T-helper 1 cell treated with Interleukin-12 subunit alpha and Interleukin-12 subunit beta and Interleukin-4 antibody, amounts not matched to agents 30 μg/mL and 1 μg/mL, for 36 hours (primary cell): ENCODE measurements around the gene KIFAP3.
A peak's percentile ranks its signal among the peaks of the same experiment; 100 is the strongest.
"Not testable (repeated sequence)": the region's sequence is repeated elsewhere in the genome, so short reads cannot be mapped to it uniquely, and the experiment has no call there.

Experiments
- H3K27ac Mint-ChIP-seq: one replicate; pipeline ENCODE4 v1.8.0; 2021; ENCODE audit warnings: mild to moderate bottlenecking, mixed read lengths
- H3K27me3 Mint-ChIP-seq: one replicate; pipeline ENCODE4 v1.8.0; 2021; ENCODE audit warnings: low read depth, mixed read lengths
- H3K36me3 Mint-ChIP-seq: one replicate; pipeline ENCODE4 v1.8.0; 2021; ENCODE audit warnings: low read depth, mixed read lengths
- H3K4me1 Mint-ChIP-seq: one replicate; pipeline ENCODE4 v1.8.0; 2021; ENCODE audit warnings: low read depth, mixed read lengths
- H3K4me3 Mint-ChIP-seq: one replicate; pipeline ENCODE4 v1.8.0; 2021; ENCODE audit warnings: mild to moderate bottlenecking, moderate library complexity, mixed read lengths
- H3K9me3 Mint-ChIP-seq: one replicate; pipeline ENCODE4 v1.8.0; 2021; ENCODE audit warnings: mixed read lengths

KIFAP3 gene

GRCh38 chr1:170076199-170076598 is 1.7 kb upstream of the KIFAP3 start:
- peaks cover 15% of the 10 kb centered on the region for H3K9me3 Mint-ChIP-seq
- peaks cover 5% of the 10 kb centered on the region for H3K36me3 Mint-ChIP-seq
- H3K4me3 Mint-ChIP-seq = no peak overlapping the region
- H3K27ac Mint-ChIP-seq = no peak overlapping the region
- peaks cover 4% of the 10 kb centered on the region for H3K27me3 Mint-ChIP-seq
- peaks cover 29% of the 10 kb centered on the region for H3K4me1 Mint-ChIP-seq

DNA sequence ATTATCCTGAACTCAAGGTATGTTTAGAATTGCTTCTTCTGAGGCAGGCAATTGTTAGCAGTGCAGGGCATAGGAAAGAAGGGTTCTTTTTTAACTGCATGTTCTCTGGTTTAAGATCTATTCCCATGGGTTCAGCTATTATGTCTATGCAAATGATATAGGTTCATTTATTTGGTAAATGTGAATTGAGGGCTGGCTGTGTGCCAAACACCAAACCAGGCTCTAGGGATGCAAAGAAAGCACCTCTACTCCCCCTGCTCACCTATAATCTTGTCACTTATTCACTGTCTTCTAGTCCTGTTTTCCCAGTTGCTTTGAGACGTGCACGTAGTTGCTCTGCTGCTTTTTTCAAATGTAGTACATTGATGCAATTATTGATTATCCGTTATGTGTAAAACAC is 691 bp upstream of the KIFAP3 start:
- Mint-ChIP-seq H3K4me1 (peaks cover 35% of the 10 kb centered on the region), H3K9me3 (peaks cover 15% of the 10 kb centered on the region), H3K4me3 (peak overlapping the region; percentile 99), H3K27ac (peak overlapping the region; percentile 98), H3K36me3 (peaks cover 5% of the 10 kb centered on the region), H3K27me3 (peaks cover 4% of the 10 kb centered on the region)

GRCh38 chr1:170073893-170074249 is 624 bp downstream of the KIFAP3 start:
- H3K4me3 Mint-ChIP-seq = peak overlapping the region; percentile 99
- H3K36me3 Mint-ChIP-seq = peaks cover 7% of the 10 kb centered on the region
- peak overlapping the region; percentile 98 for H3K27ac Mint-ChIP-seq
- peaks cover 9% of the 10 kb centered on the region for H3K9me3 Mint-ChIP-seq
- peaks cover 44% of the 10 kb centered on the region for H3K4me1 Mint-ChIP-seq
- no peaks in the 10 kb centered on the region for H3K27me3 Mint-ChIP-seq

- Mint-ChIP-seq H3K36me3 (peaks cover 7% of the 10 kb centered on the region), H3K27me3 (no peaks in the 10 kb centered on the region), H3K27ac (no peak overlapping the region), H3K4me1 (peaks cover 64% of the 10 kb centered on the region), H3K4me3 (no peak overlapping the region), H3K9me3 (no peaks in the 10 kb centered on the region)
These were observed 3.1 kb downstream of the KIFAP3 start for GRCh38 chr1:170071378-170071777.

DNA sequence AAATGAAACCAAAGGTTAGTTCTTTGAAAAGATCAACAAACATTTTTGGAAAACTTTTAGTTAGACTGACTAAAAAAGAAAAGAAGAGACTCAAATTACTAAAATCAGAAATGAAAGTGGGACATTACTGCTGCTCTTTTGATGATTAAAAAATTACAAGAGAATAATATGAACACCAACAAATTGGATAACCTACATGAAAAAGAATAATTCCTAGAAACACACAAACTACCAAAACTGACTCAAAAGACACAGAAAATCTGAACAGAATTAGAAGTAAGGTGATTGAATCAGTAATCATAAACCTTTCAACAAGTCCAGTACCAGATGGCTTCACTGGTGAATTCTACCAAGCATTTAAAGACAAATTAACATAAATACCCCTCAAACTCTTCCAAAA is 5.6 kb downstream of the KIFAP3 start:
- Mint-ChIP-seq H3K9me3 (peaks cover 3% of the 10 kb centered on the region), H3K4me1 (peaks cover 54% of the 10 kb centered on the region), H3K27me3 (no peaks in the 10 kb centered on the region), H3K27ac (peak overlapping the region; percentile 87), H3K36me3 (peaks cover 9% of the 10 kb centered on the region), H3K4me3 (peak overlapping the region; percentile 82)

DNA sequence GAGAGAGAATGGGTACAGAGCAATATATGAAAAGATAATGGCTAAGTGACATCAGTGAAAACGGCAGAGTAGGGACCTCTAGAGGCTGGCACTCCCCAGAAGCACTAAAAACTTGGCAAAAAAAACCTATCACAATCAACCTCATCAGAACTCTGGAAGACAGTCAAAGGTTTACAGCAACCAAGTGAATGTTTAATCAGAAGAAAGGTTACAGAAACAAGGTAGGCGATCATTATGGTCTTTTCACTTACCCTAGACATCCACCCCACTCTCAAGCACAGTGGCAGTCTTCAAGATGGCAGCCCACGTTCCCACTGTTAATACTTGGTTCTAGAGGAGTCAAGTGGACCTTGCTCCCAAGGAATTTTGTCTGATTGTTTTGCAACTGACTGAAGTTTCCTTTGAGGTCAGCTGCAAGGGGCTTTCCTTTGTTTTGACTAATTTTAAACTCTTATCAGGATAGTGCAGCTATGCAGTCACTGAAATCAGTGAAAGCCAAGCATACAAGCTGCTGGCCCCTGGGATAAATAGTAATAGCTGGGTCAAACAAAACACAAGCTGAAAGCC is 7.2 kb downstream of the KIFAP3 start:
- peaks cover 49% of the 10 kb centered on the region for H3K4me1 Mint-ChIP-seq
- peaks cover 8% of the 10 kb centered on the region for H3K9me3 Mint-ChIP-seq
- H3K36me3 Mint-ChIP-seq = peaks cover 12% of the 10 kb centered on the region
- peak overlapping the region; percentile 87 for H3K27ac Mint-ChIP-seq
- H3K4me3 Mint-ChIP-seq = peak overlapping the region; percentile 82
- no peaks in the 10 kb centered on the region for H3K27me3 Mint-ChIP-seq

DNA sequence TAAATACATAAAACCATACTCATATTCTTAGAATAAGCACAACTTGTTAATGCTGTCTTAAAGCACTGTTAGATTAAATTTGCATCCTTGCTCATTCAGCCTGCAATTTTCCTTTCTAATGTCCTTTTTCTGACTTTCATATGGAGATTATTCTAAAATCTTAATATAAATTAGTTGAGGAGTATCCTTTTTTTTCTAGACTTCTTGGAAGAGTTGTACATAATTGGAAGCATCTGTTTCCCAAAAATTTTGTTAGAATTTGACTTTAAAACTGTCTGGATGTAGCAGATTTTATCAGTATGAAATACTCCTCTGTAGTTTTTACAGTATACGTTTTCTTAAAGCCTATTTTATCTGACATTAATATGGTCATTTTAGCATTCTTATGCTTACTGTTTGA is 9.7 kb downstream of the KIFAP3 start:
- H3K4me3 Mint-ChIP-seq = no peak overlapping the region
- peaks cover 4% of the 10 kb centered on the region for H3K27me3 Mint-ChIP-seq
- H3K27ac Mint-ChIP-seq = no peak overlapping the region
- peaks cover 17% of the 10 kb centered on the region for H3K9me3 Mint-ChIP-seq
- H3K36me3 Mint-ChIP-seq = peaks cover 13% of the 10 kb centered on the region
- H3K4me1 Mint-ChIP-seq = peaks cover 36% of the 10 kb centered on the region

DNA sequence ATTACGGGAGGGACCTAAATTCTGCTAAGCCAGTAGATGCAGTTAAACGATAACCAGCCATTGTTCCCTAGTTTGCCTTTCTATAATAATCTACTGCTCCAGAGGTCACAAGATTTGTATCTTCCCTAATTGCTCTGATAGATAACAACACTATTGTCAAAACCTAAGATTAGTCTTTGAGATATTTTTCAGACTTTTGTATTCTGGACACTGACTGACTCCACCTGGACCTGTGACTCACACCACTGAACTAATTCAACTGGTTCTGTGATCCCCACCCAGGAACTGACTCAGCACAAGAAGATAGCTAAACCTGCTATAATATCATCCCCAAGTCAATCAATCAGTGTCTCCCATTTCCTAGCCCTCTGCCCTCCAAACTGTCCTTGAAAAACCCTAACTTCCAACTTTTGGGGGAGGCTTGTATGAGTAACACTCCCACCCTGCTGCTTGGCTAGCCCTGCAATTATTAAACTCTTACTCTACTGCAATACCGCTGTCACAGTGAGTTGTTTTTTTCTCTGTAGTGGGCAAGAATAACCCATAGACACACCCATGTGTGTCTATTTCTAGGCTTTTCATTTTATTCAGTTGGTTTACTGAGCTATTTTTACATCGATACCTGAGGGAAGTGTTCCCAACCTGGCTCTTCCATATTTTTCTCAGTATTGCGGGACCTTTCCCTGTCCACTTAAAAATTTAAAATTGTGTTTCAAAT is 11.2 kb downstream of the KIFAP3 start:
- Mint-ChIP-seq H3K4me1 (peaks cover 25% of the 10 kb centered on the region), H3K9me3 (peaks cover 17% of the 10 kb centered on the region), H3K27me3 (peaks cover 4% of the 10 kb centered on the region), H3K36me3 (peaks cover 12% of the 10 kb centered on the region), H3K4me3 (no peak overlapping the region), H3K27ac (no peak overlapping the region)

DNA sequence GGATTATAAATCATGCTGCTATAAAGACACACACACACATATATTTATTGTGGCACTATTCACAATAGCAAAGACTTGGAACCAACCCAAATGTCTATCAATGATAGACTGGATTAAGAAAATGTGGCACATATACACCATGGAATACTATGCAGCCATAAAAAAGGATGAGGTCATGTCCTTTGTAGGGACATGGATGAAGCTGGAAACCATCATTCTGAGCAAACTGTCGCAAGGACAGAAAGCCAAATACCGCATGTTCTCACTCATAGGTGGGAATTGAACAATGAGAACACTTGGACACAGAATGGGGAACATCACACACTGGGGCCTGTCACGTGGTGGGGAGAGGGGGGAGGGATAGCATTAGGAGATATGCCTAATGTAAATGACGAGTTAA is 12.8 kb downstream of the KIFAP3 start:
- H3K27me3 Mint-ChIP-seq, H3K4me3 Mint-ChIP-seq, H3K27ac Mint-ChIP-seq: not testable (repeated sequence)
- Mint-ChIP-seq H3K36me3 (peaks cover 12% of the 10 kb centered on the region), H3K4me1 (peaks cover 12% of the 10 kb centered on the region), H3K9me3 (peaks cover 17% of the 10 kb centered on the region)

DNA sequence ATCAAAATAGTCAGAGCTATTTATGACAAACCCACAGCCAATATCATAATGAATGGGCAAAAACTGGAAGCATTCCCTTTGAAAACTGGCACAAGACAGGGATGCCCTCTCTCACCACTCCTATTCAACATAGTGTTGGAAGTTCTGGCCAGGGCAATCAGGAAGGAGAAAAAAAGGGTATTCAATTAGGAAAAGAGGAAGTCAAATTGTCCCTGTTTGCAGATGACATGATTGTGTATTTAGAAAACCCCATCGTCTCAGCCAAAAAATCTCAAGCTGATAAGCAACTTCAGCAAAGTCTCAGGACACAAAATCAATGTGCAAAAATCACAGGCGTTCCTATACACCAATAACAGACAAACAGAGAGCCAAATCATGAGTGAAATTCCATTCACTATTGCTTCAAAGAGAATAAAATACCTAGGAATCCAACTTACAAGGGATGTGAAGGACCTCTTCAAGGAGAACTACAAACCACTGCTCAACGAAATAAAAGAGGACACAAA is 14.4 kb downstream of the KIFAP3 start:
- not testable (repeated sequence) for H3K27ac Mint-ChIP-seq

GRCh38 chr1:170049176-170049800 is 25.2 kb downstream of the KIFAP3 start:
- Mint-ChIP-seq H3K4me3 (no peak overlapping the region), H3K27ac (no peak overlapping the region), H3K36me3 (peaks cover 44% of the 10 kb centered on the region), H3K27me3 (no peaks in the 10 kb centered on the region), H3K9me3 (no peaks in the 10 kb centered on the region), H3K4me1 (no peaks in the 10 kb centered on the region)

More for the DNA sequence above, 14.4 kb downstream of the KIFAP3 start:
- H3K27me3 Mint-ChIP-seq, H3K4me3 Mint-ChIP-seq, H3K4me1 Mint-ChIP-seq: not testable (repeated sequence)
- peaks cover 12% of the 10 kb centered on the region for H3K36me3 Mint-ChIP-seq
- peaks cover 17% of the 10 kb centered on the region for H3K9me3 Mint-ChIP-seq

- Mint-ChIP-seq H3K36me3 (peaks cover 39% of the 10 kb centered on the region), H3K27ac (no peak overlapping the region), H3K4me1 (no peaks in the 10 kb centered on the region), H3K9me3 (no peaks in the 10 kb centered on the region), H3K4me3 (no peak overlapping the region), H3K27me3 (no peaks in the 10 kb centered on the region)
These were observed 26.0 kb downstream of the KIFAP3 start for GRCh38 chr1:170048515-170048914.

- Mint-ChIP-seq H3K9me3 (no peaks in the 10 kb centered on the region), H3K27ac (no peak overlapping the region), H3K36me3 (peaks cover 19% of the 10 kb centered on the region), H3K4me3 (no peak overlapping the region), H3K27me3 (no peaks in the 10 kb centered on the region), H3K4me1 (no peaks in the 10 kb centered on the region)
These were observed 30.3 kb downstream of the KIFAP3 start for GRCh38 chr1:170044187-170044586.

GRCh38 chr1:170041423-170042192 is 32.9 kb downstream of the KIFAP3 start:
- Mint-ChIP-seq H3K27ac (no peak overlapping the region), H3K4me3 (no peak overlapping the region), H3K27me3 (no peaks in the 10 kb centered on the region), H3K9me3 (no peaks in the 10 kb centered on the region), H3K36me3 (peaks cover 11% of the 10 kb centered on the region), H3K4me1 (no peaks in the 10 kb centered on the region)
